SHP77 treated with DMSO at 0.1 percent for 48 hours (cell line): ENCODE results near the gene HDAC4.

Experiments
- DNase-seq: peaks from one replicate; lab custom pipeline; 2025; lab: John Stamatoyannopoulos, UW

The HDAC4 gene

GRCh38 chr2:239122421-239123110 lies 278.3 kb downstream of the HDAC4 start:
- DNase-seq: no peak

DNA sequence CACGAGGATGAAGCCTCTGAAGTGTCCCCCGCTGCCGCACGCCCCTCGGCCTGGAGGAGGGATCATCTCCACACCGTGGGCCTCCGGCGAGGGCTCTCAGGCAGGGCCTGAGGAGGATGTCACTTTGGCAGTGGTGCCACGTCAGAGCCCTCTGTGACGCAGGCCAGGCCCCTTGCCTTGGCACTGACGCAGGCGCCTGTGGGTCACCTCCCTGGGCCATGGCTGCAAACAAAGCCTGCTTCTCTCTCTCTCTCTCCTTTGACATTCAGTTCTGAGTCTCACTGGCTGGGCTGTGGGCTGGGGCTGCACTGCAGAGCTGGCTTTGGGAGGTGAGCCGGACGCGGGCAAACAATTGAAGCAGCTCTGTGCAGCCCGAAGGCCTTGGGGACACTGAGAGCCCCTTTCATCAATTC lies 279.2 kb downstream of the HDAC4 start:
- no peak for DNase-seq

DNA sequence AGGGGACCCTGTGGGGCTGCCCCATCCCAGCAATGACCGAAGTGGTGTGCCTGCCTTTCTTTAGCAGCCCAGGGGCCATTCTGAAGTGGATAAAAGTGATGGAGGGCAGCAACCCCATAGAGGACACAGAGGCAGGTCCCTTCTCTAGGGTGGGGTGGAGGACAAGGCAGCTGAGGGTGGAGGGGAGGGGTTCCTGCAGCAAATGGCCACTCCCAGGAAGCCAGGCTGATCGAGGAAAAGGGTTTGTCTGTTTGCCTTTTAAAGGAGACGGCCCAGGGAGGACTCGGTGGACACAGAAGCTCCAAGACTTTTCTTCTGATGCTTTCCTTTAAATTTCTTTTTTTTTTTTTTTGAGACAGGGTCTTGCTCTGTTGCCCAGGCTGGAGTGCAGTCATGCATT lies 280.2 kb downstream of the HDAC4 start:
- DNase-seq: no peak

DNA sequence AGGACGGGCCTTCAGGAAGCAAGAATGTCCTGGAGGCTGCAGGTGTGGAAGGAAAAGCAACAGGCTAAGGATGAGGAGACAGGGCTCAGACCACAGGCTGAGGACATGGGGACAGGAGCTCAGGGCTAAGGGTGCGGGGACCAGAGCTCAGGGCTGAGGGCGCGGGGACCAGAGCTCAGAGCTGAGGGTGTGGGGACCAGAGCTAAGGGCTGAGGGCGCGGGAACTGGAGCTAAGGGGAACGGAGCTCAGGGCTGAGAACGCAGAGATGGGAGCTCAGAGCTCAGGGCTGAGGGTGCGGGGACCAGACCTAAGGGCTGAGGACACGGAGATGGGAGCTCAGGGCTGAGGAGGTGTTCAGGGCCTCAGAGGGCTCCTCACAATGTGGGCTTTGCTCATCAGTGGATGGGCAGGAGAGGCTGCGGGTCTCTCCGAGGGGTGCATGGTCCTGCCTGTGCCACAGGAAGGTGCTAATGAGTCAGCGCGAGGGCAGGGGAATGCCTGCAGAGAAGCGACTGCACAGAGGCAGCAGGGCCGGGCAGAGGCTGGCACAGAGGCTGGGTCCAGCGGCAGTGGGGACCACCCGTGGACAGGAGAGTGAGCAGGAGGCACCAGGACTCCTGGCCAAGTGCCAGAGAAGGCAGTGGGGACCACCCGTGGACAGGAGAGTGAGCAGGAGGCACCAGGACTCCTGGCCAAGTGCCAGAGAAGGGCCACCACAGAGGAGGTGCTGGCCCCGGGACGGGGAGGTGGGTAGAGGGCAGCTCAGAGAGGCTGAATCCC lies 281.3 kb downstream of the HDAC4 start:
- DNase-seq: no peak

DNA sequence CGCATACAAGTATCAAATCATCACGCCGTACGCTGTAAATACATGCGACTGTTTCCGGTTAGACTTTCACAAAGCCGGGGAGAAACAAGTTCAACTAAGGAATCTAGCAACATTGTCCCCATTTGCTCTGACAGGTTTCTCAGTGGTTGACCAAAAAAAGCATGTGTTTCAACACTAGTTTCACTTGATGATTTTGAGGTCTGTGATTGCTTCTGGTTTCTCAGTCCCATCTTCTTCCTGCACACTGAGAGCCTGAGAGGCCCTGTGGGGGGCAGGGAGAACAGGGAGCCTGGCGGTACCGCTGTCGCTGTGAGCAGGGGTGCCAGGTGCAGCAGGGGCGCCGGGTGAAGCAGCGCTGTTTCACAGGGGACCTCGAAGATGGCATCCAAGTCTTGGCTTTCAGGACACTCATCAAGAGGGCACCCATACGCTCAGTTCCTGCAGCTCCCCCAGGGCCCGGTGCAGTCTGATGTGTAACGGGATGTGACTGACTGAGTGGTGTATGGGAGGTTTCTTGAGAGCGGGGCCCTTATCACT lies 282.1 kb downstream of the HDAC4 start:
- no peak for DNase-seq

DNA sequence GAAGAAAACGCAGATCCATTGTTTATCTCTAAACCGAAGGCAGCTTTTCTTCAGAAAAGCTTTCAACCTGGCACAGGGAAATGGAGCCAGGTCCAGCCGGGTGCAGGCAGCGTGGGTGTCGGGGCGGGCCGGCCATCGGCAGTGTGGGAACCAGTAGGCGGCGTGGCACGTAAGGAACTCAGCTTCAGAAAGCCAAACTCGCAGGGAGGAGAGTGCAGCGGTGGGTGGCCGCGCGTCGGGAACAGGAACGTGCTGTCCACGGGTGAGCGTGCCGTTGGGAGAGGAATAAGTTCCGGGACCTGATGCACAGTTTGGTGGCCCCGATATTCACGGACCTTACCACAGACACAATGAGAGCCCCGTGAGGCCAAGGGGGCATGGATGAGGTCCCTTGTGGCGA lies 282.6 kb downstream of the HDAC4 start:
- no peak for DNase-seq

- no peak for DNase-seq
These were observed 283.0 kb downstream of the HDAC4 start for GRCh38 chr2:239117831-239118230.

GRCh38 chr2:239116456-239117246 lies 284.2 kb downstream of the HDAC4 start:
- no peak for DNase-seq

DNA sequence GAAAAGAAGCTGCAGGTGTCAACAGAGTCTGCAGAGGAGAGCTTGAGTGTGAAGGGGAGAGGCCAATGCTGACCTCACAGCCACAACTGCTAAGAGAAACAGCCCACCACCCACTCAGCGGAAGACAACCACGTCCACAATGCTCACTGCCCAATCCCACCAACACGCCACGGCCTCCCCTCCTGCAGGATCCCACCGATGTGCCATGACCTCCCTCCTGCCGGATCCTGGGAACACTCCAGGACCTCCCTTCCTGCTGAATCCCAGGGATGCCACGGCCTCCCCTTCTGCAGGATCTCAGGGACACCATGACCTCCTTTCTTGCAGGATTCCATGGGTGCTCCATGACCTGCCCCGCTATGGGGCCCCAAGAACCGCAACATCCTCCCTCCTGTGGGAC lies 285.2 kb downstream of the HDAC4 start:
- no peak for DNase-seq

DNA sequence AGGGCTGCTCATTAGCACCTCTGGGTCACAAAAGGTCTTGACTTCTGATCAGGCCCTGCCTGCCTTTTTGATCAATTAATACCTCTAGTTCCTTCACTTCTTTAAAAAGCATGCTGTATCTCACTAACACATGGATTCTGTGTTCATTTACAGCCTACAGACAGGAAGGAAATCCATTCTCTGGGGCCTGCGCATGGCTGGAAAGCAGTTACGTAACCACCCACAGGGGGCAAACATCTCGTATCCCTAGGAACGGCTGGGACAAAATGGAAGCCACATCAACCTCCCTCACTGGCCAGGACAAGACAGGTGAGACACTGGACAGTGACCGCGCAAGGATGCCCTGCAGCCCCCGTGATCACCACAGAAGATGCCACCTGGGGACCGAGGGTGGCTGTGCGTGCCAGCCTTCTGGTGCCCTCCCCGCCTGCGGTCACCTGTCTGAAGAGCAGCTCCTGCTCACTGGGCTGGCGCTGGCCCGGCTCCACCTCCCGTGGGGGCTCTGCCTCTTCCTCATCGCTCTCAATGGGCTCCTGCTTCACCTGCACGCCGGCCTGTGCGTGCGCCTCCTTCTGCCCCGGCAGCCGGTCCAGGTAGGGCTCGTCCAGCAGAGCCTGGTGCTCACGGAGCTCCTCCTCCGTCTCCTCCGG lies 286.1 kb downstream of the HDAC4 start:
- no peak for DNase-seq

DNA sequence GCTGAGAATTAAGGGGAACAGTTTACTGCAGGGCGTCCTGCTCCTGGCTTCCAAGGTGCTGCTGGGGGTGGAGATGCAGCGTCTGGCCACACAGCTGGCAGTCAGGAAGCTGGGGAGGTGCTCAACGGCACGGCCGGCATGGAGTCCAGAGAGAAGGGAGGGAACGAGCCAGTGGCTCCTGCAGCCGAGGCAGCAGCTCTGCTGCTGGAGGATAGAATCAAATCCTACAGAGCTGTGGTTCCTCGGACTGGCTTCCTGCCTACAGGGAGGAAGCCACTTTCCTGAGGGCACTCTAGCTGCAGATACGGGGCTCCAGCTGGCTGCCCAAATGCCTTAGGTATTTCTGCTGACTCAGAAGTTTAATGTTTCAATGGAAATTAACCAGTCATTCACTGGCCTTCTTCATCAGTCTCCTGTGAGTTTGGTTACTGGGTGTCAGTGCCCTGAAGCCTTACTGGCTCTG lies 286.7 kb downstream of the HDAC4 start:
- no peak for DNase-seq

DNA sequence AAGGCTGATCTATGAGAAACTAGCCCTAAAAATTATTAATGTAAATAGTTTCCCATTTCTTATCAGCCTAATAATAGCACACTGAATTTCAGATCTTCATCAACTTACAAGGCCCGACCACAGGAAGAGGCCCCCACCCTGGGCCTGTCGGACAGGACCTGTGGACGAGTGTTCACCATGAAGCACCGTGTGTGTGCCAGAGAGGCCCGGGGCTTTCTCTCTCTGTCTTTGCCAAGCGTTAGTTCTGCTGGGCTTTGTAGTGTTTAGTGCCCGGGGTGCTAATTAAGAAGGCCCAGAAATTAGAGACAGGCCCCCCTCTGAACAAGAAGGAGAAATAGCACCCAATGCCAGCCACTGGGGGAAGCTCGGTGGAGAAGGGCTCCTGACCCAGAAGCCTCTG lies 287.2 kb downstream of the HDAC4 start:
- no peak for DNase-seq

DNA sequence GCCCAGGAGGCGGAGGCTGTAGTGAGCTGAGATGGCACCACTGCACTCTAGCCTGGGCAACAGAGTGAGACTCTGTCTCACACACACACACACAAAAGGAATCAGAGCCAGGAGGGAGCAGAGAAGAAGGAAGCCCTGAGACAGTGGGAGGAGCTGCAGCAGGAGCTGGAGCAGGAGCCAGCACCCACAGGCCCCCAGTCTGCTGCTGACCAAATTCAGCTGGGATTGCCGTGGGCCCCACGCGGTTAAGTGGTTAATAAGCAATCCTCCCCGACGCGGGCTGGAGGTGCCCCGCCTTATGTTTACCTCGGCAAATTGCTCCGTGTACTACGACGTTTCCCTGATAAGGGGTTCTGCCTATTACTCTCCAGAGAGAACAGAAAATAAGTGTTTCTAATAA lies 287.6 kb downstream of the HDAC4 start:
- no peak for DNase-seq

GRCh38 chr2:239112127-239112774 lies 288.6 kb downstream of the HDAC4 start:
- DNase-seq: no peak

DNA sequence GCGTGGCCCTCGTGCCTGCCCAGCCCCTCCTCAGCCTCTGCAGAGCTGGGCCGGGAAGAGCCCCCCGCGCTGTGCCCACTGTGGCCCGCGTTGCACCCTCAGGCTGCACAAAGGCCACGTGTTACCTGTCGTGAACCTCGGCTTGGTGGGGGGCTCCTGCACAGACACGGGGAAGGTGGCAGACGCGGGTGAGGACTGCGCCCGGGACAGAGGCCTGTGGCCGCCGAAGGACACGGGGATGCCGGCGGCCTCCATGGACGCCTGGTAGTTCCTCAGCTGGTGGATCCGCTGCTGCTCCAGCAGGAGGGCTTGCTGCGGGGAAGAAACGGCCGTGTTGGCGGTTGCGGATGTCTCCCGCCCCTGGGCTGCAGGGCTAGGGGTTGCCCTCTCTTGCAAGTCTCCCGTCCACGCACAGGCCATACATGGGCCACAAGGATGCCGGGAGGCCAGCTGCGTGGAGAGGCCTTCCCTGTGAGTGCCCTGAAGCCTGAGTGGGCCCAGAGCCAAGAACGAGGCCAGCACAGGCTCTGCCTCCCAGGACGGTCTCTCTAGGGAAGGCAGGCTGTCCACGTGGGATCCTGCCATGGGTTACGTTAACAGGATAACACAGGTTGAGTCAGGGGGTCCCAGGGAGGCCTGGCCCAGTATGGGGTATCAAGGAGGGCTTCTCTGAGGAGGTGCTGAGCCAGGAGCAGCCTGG lies 289.3 kb downstream of the HDAC4 start:
- DNase-seq: no peak

- DNase-seq: no peak
These were observed 290.2 kb downstream of the HDAC4 start for GRCh38 chr2:239110595-239111048.

GRCh38 chr2:239109928-239110545 lies 290.8 kb downstream of the HDAC4 start:
- DNase-seq: no peak

DNA sequence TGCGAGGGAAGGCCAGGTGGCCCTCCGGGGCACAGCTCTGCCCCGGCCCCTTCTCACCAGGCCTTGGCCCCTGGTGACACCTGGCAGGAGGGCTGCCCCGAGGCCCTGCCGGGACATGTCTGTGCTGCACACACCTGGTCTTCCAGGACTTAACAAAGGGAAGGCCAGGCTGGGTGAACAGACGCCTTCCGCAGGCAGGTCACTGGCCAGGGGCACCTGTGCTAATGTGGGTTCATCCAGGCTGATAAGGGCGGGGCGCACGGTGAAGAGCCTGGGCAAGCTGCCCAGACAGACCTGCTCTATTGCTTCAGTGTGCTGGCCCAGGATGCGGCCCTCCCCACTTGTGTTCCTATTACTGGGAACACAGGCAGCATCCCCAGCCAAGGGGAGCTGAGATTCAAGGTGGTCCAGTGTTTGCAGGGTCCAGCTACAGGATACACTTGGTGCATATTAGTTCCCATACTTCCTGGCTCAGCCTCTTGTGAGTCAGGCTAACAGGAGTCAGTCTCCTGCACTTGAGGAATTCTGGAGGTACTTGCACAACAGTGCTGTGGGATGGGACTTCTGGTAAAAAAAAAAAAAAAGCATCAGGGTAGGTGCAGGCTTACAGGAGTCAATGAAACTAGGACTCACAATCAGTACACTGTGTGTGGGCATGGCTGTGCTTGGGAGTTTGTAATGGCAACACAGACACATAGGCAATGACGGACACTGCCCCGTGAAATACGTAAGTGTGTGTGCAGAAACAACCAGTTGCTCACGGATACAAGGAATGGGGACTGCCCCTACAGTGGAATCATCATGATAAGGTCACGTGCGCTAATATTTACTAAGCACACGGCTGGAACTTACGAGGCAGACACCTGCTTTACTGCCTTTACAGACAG lies 291.5 kb downstream of the HDAC4 start:
- DNase-seq: peak; percentile 13

DNA sequence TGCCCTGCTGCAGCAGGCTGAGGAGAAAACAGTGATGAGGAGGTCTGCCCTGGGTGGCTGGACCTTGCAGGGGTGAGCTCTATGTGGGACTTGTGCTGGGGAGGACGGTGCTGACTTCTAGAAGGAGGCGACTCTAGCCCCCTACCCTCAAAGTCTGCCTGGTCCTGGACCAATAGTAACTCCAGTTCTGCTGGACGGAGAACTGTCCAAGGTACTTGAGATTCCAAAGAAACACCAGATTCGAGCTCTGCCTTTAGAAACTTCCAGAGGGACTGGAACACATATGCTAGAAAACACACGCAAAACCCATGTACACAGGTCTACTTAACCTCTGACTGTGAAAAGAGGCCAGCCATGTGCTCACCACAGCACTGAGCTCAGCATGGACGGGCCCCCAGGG lies 292.4 kb downstream of the HDAC4 start:
- no peak for DNase-seq
